ENCODE results near the gene DLG1.

- no peak for TF ChIP-seq CTCF (conservative IDR thresholded peaks at IDR 0.05; ENCODE audit: low read depth, low read length)
- no peak for TF ChIP-seq EZH2 (IDR thresholded peaks at IDR 0.05; ENCODE audit: borderline replicate concordance, low read depth, low read length, poor library complexity, severe bottlenecking)
These were observed 184.4 kb downstream of the DLG1 start for GRCh38 chr3:197114007-197114406.
